ENCODE data around the gene MUC3A. TPM values are rescaled to one million over a fixed set of nuclear protein-coding genes. Genes with fewer than 3 reads are reported as not detected.
"Not testable (repeated sequence)": the region's sequence is repeated elsewhere in the genome, so short reads cannot be mapped to it uniquely, and the experiment has no call there.

MUC3A gene
- total RNA-seq, 2 experiments from 2014 or later: not detected

DNA sequence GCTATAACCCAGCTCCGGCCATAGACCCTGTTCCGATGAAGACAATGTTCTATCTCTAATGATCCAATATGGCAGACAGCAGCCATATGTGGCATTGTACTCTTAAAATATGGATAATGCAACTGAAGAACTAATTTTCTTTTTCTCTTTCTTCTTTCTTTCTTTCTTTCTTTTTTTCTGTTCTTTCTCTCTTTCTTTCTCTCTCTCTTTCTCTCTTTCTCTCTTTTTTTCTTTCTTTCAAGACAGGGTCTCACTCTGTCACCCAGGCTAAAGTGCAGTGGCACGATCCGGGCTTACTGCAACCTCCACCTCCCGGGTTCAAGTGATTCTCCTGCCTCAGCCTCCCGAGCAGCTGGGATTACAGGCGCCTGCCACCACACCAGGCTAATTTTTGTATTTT lies 13.2 kb upstream of the MUC3A start:
- H3K36me3 ChIP-seq (ENCODE audit: insufficient read depth, low read length); DNase-seq; H3K4me3 Mint-ChIP-seq; H3K27me3 ChIP-seq (ENCODE audit: control insufficient read depth in 1 of 2, insufficient read depth in 2 of 2, low read length in 2 of 2); POLR2A ChIA-PET; H3K9me3 Mint-ChIP-seq; CTCF ChIA-PET; H3K4me3 ChIP-seq (ENCODE audit: low read length); H3K36me3 Mint-ChIP-seq (ENCODE audit: low read depth); H3K27ac ChIP-seq (ENCODE audit: low read depth in 1 of 2, low read length in 2 of 2); H3K4me1 Mint-ChIP-seq (ENCODE audit: low read depth); H3K4me1 ChIP-seq (ENCODE audit: insufficient read depth, low read length); intact Hi-C loops (cut with DNase I, micrococcal nuclease); H3K27ac Mint-ChIP-seq; ATAC-seq (ENCODE audit: poor library complexity): not testable (repeated sequence)
- H3K9me3 ChIP-seq (ENCODE audit: control insufficient read depth in 1 of 2, insufficient read depth in 1 of 2, low read length in 2 of 2): peaks cover 17 to 22% of the 10 kb centered on the region in 2 experiments
- peaks cover 21% of the 10 kb centered on the region for H3K27me3 Mint-ChIP-seq

- POLR2A ChIA-PET: no interaction called here
- no peak overlapping the region for H3K4me3 ChIP-seq (ENCODE audit: low read length)
These were observed 7.1 kb upstream of the MUC3A start for GRCh38 chr7:100942045-100942774.

DNA sequence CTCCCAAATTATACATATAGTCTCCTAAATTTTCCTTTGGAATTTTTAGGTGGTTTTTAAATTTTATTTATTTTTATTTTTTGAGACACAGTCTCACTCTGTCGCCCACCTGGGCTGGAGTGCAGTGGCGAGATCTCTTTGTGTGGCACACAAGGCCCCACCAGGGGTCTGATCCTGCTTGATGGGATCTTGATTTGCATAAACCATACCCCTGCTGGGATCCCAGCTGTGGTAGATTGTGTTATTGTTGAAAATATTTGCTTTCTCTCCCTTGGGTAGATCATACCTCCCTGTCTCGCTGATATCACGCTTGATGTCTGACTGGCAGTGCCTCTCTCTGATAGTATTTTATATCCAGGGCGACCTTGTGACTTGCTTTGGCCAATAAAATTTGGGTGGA lies 5.6 kb upstream of the MUC3A start:
- Histone ChIP-seq H3K27me3 (ENCODE audit: control insufficient read depth in 1 of 2, insufficient read depth in 2 of 2, low read length in 2 of 2) (peaks cover 0 to 2% of the 10 kb centered on the region in 2 experiments), H3K36me3 (ENCODE audit: insufficient read depth, low read length) (no peaks in the 10 kb centered on the region), H3K27ac (ENCODE audit: low read depth in 1 of 2, low read length in 2 of 2) (no peak overlapping the region), H3K9me3 (ENCODE audit: control insufficient read depth in 1 of 2, insufficient read depth in 1 of 2, low read length in 2 of 2) (peaks cover 12 to 14% of the 10 kb centered on the region in 2 experiments), H3K4me1 (ENCODE audit: insufficient read depth, low read length) (no peaks in the 10 kb centered on the region), H3K4me3 (ENCODE audit: low read length) (no peak overlapping the region)
- Mint-ChIP-seq H3K9me3 (no peaks in the 10 kb centered on the region), H3K27me3 (peaks cover 33% of the 10 kb centered on the region), H3K4me3 (no peak overlapping the region), H3K36me3 (ENCODE audit: low read depth) (no peaks in the 10 kb centered on the region), H3K4me1 (ENCODE audit: low read depth) (no peaks in the 10 kb centered on the region), H3K27ac (no peak overlapping the region)
- POLR2A ChIA-PET: no interaction called here
- CTCF ChIA-PET: no interaction called here
- intact Hi-C loops (cut with DNase I, micrococcal nuclease): no loop called here
- DNase-seq (no peak), ATAC-seq (ENCODE audit: poor library complexity) (no peak)
- TF ChIP-seq, protein P1, sequence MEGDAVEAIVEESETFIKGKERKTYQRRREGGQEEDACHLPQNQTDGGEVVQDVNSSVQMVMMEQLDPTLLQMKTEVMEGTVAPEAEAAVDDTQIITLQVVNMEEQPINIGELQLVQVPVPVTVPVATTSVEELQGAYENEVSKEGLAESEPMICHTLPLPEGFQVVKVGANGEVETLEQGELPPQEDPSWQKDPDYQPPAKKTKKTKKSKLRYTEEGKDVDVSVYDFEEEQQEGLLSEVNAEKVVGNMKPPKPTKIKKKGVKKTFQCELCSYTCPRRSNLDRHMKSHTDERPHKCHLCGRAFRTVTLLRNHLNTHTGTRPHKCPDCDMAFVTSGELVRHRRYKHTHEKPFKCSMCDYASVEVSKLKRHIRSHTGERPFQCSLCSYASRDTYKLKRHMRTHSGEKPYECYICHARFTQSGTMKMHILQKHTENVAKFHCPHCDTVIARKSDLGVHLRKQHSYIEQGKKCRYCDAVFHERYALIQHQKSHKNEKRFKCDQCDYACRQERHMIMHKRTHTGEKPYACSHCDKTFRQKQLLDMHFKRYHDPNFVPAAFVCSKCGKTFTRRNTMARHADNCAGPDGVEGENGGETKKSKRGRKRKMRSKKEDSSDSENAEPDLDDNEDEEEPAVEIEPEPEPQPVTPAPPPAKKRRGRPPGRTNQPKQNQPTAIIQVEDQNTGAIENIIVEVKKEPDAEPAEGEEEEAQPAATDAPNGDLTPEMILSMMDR (IDR thresholded peaks at IDR 0.05): no peak

More at GRCh38 chr7:100942045-100942774, 7.1 kb upstream of the MUC3A start:
- no peak for DNase-seq
- TF ChIP-seq, protein P1 (IDR thresholded peaks at IDR 0.05): no peak
- no peaks in the 10 kb centered on the region for H3K4me1 Mint-ChIP-seq (ENCODE audit: low read depth)
- H3K27me3 ChIP-seq (ENCODE audit: control insufficient read depth in 1 of 2, insufficient read depth in 2 of 2, low read length in 2 of 2): peaks cover 0 to 2% of the 10 kb centered on the region in 2 experiments
- H3K4me1 ChIP-seq (ENCODE audit: insufficient read depth, low read length): no peaks in the 10 kb centered on the region
- H3K27ac Mint-ChIP-seq: no peak overlapping the region
- no peak overlapping the region for H3K4me3 Mint-ChIP-seq
- H3K36me3 ChIP-seq (ENCODE audit: insufficient read depth, low read length): no peaks in the 10 kb centered on the region
- H3K9me3 ChIP-seq (ENCODE audit: control insufficient read depth in 1 of 2, insufficient read depth in 1 of 2, low read length in 2 of 2): peaks cover 12 to 14% of the 10 kb centered on the region in 2 experiments
- no peaks in the 10 kb centered on the region for H3K36me3 Mint-ChIP-seq (ENCODE audit: low read depth)
- ATAC-seq (ENCODE audit: poor library complexity): no peak
- H3K27me3 Mint-ChIP-seq: peaks cover 33% of the 10 kb centered on the region
- H3K9me3 Mint-ChIP-seq: no peaks in the 10 kb centered on the region
- CTCF ChIA-PET: no interaction called here
- intact Hi-C loops (cut with DNase I, micrococcal nuclease): no loop called here
- no peak overlapping the region for H3K27ac ChIP-seq (ENCODE audit: low read depth in 1 of 2, low read length in 2 of 2)

- TF ChIP-seq, protein P1 (IDR thresholded peaks at IDR 0.05): no peak
- CTCF ChIA-PET: no interaction called here
- POLR2A ChIA-PET: no interaction called here
- Mint-ChIP-seq H3K27ac (no peak overlapping the region), H3K4me3 (no peak overlapping the region), H3K9me3 (no peaks in the 10 kb centered on the region), H3K4me1 (ENCODE audit: low read depth) (no peaks in the 10 kb centered on the region), H3K36me3 (ENCODE audit: low read depth) (no peaks in the 10 kb centered on the region), H3K27me3 (peaks cover 35% of the 10 kb centered on the region)
- no peaks in the 10 kb centered on the region for H3K36me3 ChIP-seq (ENCODE audit: insufficient read depth, low read length)
- peaks cover 2 to 7% of the 10 kb centered on the region in 2 experiments for H3K27me3 ChIP-seq (ENCODE audit: control insufficient read depth in 1 of 2, insufficient read depth in 2 of 2, low read length in 2 of 2)
- H3K27ac ChIP-seq (ENCODE audit: low read depth in 1 of 2, low read length in 2 of 2): no peak overlapping the region
- peaks cover 12 to 14% of the 10 kb centered on the region in 2 experiments for H3K9me3 ChIP-seq (ENCODE audit: control insufficient read depth in 1 of 2, insufficient read depth in 1 of 2, low read length in 2 of 2)
- ATAC-seq (ENCODE audit: poor library complexity) (no peak), DNase-seq (no peak)
- intact Hi-C loops (cut with DNase I, micrococcal nuclease): no loop called here
- H3K4me3 ChIP-seq (ENCODE audit: low read length): no peak overlapping the region
- peaks cover 1% of the 10 kb centered on the region for H3K4me1 ChIP-seq (ENCODE audit: insufficient read depth, low read length)
These were observed 5.2 kb upstream of the MUC3A start for GRCh38 chr7:100944138-100944537.
